DMS153 treated with DMSO at 0.1 percent for 48 hours (cell line): ENCODE results near the gene CES5A.
"Not testable (repeated sequence)": the region's sequence is repeated elsewhere in the genome, so short reads cannot be mapped to it uniquely, and the experiment has no call there.

Experiments
- DNase-seq: peaks from one replicate; lab custom pipeline; 2025; ENCODE audit not compliant: unreplicated experiment; lab: John Stamatoyannopoulos, UW

The CES5A gene

DNA sequence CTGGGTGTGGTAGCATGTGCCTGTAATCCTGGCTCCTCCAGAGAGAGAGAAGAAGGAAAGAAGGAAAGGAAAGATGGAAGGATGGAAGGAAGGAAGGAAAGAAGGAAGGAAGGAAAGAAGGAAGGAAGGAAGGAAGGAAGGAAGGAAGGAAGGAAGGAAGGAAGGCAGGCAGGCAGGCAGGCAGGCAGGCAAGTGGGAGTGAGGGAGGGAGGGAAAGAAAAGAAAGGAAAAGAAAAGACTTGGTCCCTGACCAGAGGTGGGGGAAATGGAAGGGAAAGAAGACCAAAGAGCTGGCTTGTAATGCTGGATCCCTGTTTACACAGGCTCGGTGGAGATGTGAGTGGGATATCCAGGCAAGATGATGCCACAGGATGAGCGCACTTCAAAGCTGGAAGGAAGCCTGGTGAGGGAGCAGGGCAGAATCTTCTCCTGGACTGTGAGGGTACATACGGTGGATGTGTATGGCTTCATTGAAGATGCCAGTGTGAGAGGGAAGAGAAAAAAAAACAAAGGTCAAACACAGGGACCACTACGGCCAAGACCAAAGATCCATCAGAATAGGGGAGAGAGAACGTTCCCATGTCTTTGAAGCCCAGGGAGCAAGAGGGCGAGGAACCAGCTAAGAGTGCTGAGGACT, 44.4 kb downstream of the CES5A start:
- DNase-seq = no peak

- not testable (repeated sequence) for DNase-seq
These were observed 45.9 kb downstream of the CES5A start for GRCh38 chr16:55829232-55829631.

DNA sequence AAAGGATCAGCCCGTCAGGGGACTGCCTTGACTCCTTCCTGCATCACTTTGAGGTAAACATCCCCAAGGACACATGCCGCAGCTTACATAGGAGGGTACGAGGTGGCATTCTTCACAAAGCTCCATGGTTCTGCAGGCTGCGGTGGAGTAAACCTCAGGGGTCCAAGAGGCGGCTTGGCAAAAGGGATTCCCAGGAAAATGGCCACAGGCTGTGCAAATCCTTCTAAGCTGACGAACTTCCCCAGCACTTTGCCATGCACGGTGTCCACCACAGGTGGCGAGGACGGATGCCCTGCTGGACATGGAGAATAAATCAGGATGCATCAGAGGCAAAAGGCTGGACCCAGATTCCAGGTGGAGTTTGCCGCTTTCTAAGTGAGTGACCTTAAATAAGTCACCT, 46.5 kb downstream of the CES5A start:
- DNase-seq = no peak

GRCh38 chr16:55825115-55825728, 50.0 kb downstream of the CES5A start:
- no peak for DNase-seq

- DNase-seq = no peak
These were observed 50.6 kb downstream of the CES5A start for GRCh38 chr16:55824473-55825000.

- DNase-seq = no peak
These were observed 52.8 kb downstream of the CES5A start for GRCh38 chr16:55822280-55822810.

DNA sequence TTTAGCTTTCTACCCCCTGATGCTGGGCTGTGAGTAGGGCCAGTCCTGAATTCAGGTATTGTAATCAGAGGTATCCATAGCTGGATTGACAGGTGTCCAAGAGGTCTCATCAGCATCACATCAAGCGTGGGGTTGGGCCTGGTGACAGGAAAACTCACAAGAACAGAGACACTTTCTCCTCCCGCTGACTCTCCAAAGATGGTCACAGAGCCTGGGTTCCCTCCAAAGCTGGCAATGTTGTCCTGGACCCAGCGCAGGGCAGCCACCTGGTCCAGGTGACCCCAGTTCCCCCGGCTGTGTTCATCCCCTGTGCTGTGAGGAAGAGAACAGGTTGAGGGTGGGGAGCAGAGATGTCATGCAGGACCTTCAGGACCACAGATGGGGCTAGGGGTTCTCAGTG, 54.0 kb downstream of the CES5A start:
- no peak for DNase-seq

- no peak for DNase-seq
These were observed 54.6 kb downstream of the CES5A start for GRCh38 chr16:55820615-55821014.

DNA sequence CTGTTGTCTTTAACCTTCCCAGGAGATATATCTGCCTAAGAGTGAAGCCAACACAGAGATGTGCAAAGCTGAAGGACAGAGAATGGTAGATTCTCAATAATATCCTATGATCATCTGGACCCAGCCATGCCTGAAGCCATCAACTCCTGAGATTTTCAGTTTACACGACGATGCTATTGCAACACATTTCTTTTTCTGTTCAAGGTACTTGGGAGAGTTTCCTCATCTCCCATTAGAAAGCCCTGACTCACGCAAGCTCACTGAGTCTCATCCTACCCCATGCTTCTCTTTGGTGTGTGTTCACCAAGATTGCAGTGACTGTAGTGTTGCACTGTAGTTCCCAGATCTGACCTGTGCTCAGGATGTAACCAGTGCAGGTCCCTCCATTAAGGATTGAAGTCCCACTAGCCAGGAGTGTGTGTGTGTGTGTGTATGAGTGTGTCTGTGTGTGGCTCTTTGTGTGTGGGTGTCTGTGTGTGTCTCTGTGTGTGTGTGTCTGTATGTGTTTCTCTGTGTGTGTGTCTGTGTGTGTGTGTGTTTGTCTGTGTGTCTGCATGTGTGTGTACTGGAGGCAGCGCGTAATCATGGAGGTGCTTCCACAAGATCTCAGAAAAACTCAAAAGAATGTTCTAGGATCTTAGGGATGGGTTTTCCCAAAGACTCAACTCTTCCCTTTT, 57.8 kb downstream of the CES5A start:
- no peak for DNase-seq

GRCh38 chr16:55816222-55816621, 59.0 kb downstream of the CES5A start:
- DNase-seq = not testable (repeated sequence)

DNA sequence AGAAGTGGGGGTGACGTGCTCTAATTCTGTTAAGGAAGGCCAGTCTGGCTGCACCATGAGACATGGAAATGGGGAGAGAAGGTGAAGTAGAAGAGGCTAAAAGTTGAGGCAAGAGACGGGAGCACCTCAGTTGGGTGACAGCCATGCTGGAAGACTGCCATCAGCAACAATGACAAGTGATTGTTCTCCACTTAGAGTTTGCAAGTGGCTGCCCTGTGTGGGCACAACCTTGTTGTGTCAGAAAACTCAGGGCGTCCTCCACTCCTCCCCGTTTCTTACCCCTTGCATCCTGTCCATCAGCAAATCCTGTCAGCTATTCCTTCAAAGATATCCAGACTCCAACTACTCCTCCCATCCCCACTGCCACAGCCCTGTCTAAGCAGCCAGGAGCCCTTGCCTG, 59.9 kb downstream of the CES5A start:
- DNase-seq = no peak

DNA sequence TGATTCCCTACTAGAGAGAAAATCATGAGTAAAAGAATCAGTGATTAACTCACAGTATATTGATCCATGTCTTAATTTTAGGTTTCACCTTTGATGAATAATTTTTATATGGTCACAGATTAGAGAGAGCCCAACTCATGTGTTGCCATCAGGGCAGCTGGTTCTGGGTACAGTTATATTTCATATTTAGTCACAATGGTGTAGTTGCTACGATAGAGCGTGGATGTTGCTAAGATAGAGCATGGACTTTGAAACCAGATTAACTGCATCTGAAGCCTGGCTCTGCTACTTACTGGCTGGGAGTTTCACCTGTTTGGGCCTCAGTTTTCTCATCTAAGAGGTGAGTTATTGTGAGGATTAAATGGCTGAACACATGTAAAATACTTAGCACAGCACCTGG, 61.0 kb downstream of the CES5A start:
- not testable (repeated sequence) for DNase-seq

- not testable (repeated sequence) for DNase-seq
These were observed 61.4 kb downstream of the CES5A start for GRCh38 chr16:55813730-55814129.

DNA sequence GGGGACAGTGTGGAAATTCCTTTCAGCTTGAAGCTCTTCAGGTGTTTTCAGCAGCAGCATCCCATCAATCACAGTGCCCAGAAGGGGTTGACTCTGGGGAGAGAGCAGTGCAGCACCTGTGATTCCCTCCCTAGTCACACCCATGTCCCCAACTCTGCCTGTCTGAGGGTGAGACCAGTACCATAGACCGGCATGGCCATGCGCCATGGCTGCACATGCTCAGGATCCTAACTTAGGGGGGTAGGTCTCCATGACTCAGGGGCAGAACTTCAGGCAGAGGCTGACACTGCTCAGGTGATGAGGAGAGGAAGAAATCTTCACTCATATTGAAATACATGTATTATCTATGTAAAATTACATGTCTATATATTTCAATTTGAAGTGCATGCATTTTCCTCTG, 62.2 kb downstream of the CES5A start:
- DNase-seq = no peak

GRCh38 chr16:55811811-55812210, 63.4 kb downstream of the CES5A start:
- no peak for DNase-seq

DNA sequence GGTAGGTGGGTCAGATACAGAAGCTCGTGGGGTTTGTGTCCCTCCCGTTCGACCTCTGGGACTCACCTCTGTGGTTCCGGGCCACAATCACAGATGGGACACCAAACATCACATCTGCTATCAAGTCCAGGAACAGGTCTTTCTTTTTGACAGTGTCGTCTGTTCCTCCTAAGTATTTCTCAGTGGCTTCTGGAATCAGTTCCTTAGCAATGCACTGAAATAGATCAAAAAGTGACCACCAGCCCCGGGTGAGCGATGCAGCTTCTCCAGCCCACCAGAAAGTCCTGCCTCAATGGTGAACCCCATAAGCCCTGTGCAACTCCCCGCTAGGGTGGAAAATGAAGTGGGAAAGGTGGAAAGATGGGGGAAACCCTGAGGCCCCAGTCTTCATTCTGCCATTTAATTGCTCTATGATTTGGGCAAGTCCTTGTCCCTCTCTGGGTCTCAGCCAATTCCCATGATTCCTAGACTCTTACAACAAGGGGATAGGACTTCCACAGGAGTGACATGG, 64.7 kb downstream of the CES5A start:
- no peak for DNase-seq

DNA sequence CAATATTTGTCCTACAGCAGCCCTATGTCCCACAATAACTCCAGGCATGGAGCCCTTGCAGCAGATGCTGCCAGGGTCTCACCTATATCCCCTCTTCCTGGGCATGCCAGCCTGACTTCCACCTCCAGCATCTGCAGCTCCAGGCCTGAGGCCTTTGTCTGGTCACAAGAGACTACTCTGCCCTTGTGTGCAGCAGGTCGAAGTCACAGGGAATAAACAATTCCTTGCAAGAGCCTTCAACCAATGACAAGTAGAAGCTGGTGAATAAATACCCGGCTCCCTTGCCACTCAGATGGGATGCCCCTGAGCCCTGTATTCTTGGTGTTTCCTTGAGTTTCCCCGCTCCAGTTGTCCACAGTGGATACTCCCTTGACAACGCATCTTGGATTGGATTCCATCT, 65.3 kb downstream of the CES5A start:
- no peak for DNase-seq

GRCh38 chr16:55809386-55809785, 65.8 kb downstream of the CES5A start:
- DNase-seq = no peak

- DNase-seq = not testable (repeated sequence)
These were observed 66.9 kb downstream of the CES5A start for GRCh38 chr16:55808286-55808685.

GRCh38 chr16:55805104-55805503, 70.1 kb downstream of the CES5A start:
- DNase-seq = not testable (repeated sequence)

DNA sequence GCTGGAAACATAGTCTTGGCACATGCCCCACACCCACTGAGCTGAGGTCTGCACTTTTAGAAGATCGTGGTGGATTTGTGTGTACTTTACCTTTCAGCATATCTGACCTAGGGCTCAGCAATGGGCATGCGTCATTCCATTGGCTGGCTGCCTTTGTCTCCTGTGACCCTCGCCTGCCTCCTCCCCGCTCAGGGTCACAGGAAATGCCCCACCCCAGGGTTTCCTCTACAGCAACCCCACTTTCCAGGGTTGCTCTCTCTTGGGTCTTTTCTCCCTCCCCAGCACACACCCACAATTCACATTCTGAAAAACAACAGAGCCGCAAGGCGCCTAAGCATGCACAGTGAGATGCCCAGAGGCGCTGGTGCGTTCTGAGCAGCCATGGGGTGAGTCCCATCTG, 71.5 kb downstream of the CES5A start:
- not testable (repeated sequence) for DNase-seq
